ENCODE data around the gene CISD2.
"Not testable (repeated sequence)": the region's sequence is repeated elsewhere in the genome, so short reads cannot be mapped to it uniquely, and the experiment has no call there.

Gene CISD2

DNA sequence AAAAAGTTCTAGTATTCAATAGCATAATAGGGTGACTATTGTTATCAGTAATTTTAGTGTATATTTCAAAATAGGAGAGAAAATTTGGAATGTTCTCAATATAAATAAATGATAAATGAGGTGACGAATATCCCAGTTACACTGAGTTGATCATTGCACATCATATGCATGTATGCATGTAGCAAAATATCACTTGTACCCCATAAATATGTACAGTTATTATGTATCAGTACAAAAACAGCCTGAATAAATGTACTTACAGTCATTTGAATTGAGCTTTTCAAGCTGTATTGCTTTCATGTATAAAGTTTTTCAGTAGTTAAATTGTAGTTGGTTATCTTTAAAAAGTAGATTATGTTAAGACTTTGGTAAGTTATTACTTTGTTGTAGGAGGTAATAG is 12.6 kb downstream of the CISD2 start:
- H3K4me1 ChIP-seq, result no peaks in the 10 kb centered on the region
- no peak overlapping the region for H2AFZ ChIP-seq
- H3K9me3 ChIP-seq (ENCODE audit: control insufficient read depth, low read length), result no peaks in the 10 kb centered on the region
- no peaks in the 10 kb centered on the region for H3K36me3 ChIP-seq (ENCODE audit: control insufficient read depth, insufficient read depth, low read length)
- H3K27me3 ChIP-seq (ENCODE audit: control insufficient read depth, insufficient read depth, low read length), result no peaks in the 10 kb centered on the region
- no peak overlapping the region for H3K9ac ChIP-seq
- H3K4me2 ChIP-seq (ENCODE audit: low read length), result no peak overlapping the region
- H3K4me3 ChIP-seq (ENCODE audit: low read depth, low read length), result no peak overlapping the region
- H3K27ac ChIP-seq, result no peak overlapping the region
- TF ChIP-seq, protein P1, sequence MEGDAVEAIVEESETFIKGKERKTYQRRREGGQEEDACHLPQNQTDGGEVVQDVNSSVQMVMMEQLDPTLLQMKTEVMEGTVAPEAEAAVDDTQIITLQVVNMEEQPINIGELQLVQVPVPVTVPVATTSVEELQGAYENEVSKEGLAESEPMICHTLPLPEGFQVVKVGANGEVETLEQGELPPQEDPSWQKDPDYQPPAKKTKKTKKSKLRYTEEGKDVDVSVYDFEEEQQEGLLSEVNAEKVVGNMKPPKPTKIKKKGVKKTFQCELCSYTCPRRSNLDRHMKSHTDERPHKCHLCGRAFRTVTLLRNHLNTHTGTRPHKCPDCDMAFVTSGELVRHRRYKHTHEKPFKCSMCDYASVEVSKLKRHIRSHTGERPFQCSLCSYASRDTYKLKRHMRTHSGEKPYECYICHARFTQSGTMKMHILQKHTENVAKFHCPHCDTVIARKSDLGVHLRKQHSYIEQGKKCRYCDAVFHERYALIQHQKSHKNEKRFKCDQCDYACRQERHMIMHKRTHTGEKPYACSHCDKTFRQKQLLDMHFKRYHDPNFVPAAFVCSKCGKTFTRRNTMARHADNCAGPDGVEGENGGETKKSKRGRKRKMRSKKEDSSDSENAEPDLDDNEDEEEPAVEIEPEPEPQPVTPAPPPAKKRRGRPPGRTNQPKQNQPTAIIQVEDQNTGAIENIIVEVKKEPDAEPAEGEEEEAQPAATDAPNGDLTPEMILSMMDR (IDR thresholded peaks at IDR 0.05), result no peak
- H3K79me2 ChIP-seq, result peaks cover 11% of the 10 kb centered on the region

DNA sequence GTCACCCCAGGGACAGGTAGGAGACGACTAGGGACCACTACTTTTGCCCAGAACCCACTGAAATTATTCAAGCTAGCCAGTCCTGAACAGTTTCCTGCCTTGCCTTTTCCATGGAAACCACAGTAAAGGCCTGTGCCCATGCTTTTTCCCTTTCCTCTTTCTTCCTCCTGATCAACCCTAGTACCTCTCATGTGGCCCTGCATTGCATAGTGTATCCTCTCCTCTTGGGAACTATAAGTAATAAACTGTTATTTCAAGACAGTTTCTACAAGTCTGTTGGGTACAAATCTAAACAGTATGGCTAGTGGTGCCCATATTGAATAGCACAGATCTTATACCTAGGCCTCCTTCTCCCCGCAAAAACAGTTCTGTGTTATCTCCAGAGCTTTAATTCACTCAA is 14.5 kb downstream of the CISD2 start:
- TF ChIP-seq, protein P1 (IDR thresholded peaks at IDR 0.05), result no peak
- Histone ChIP-seq H3K36me3 (ENCODE audit: control insufficient read depth, insufficient read depth, low read length) (no peaks in the 10 kb centered on the region), H3K4me1 (no peaks in the 10 kb centered on the region), H3K79me2 (no peaks in the 10 kb centered on the region), H3K4me2 (ENCODE audit: low read length) (no peak overlapping the region), H3K4me3 (ENCODE audit: low read depth, low read length) (no peak overlapping the region), H3K9ac (no peak overlapping the region), H3K9me3 (ENCODE audit: control insufficient read depth, low read length) (no peaks in the 10 kb centered on the region), H3K27me3 (ENCODE audit: control insufficient read depth, insufficient read depth, low read length) (no peaks in the 10 kb centered on the region), H2AFZ (no peak overlapping the region), H3K27ac (no peak overlapping the region)

DNA sequence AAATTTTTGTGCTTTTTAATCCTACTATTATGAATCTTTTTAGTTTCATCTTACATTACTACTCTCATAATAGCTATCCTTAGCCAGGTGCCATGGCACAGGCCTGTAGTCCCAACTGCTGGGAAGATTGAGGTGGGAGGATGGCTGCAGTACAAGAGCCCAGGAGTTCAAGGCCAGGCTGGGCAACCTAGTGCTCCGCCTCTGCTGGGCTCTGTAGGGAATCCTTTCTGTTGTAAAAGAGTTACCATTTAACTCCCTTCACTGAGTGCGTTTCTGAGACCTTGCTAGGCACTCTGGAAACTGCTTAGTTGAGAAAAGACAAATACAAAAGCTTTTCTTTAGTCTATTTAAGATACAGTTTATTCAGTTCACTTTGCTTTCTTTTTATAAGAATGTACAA is 19.8 kb downstream of the CISD2 start:
- not testable (repeated sequence) for H3K4me1 ChIP-seq; H3K27ac ChIP-seq; H3K4me2 ChIP-seq (ENCODE audit: low read length); H3K27me3 ChIP-seq (ENCODE audit: control insufficient read depth, insufficient read depth, low read length); H3K4me3 ChIP-seq (ENCODE audit: low read depth, low read length); H3K9ac ChIP-seq; H3K36me3 ChIP-seq (ENCODE audit: control insufficient read depth, insufficient read depth, low read length); H3K9me3 ChIP-seq (ENCODE audit: control insufficient read depth, low read length); H3K79me2 ChIP-seq; H2AFZ ChIP-seq

DNA sequence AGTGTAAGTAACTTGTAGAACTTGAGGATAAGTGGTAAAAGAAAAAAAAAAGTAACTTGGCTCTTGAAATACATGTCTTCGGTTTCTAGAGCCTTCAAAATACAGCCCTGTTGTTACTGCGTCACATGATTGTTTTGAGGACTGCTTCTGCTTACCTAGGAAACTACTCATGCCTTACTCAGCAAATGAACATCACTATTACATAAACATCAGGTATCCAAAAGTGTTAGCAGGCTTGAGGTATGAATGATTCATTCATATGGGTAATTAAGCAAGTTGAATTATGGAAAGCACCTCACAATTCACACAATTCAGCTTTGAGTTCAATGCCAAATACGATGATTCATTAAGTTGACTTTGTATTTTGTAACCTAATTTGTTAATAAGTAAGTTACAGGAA is 21.1 kb downstream of the CISD2 start:
- not testable (repeated sequence) for H3K4me2 ChIP-seq (ENCODE audit: low read length); H3K9ac ChIP-seq; H3K4me1 ChIP-seq; H3K27me3 ChIP-seq (ENCODE audit: control insufficient read depth, insufficient read depth, low read length); H3K27ac ChIP-seq; H3K9me3 ChIP-seq (ENCODE audit: control insufficient read depth, low read length); H3K36me3 ChIP-seq (ENCODE audit: control insufficient read depth, insufficient read depth, low read length); H3K79me2 ChIP-seq; H3K4me3 ChIP-seq (ENCODE audit: low read depth, low read length)
- H2AFZ ChIP-seq, result peak overlapping the region; percentile 17

DNA sequence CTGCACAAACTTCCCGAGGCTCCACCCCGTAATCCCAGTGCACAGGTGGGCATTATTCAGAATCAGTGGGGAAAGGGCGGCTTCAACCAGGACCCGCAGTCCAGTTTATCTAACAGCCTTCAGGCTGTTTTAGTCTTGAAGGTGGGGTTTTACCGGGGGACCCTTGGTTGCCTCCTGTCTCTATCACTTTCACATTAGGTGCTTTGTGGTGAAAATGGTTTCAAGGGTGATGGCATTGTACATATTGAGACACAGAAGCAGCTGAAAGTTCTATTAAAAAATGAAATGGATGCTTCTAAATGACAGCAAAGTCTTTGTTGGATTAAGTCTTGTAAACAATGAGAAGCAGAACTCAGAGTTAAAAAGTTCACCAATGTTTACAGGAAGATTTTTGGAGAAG is 27.8 kb downstream of the CISD2 start:
- H2AFZ ChIP-seq; H3K27ac ChIP-seq; H3K36me3 ChIP-seq (ENCODE audit: control insufficient read depth, insufficient read depth, low read length); H3K79me2 ChIP-seq; H3K4me3 ChIP-seq (ENCODE audit: low read depth, low read length); H3K4me1 ChIP-seq; H3K27me3 ChIP-seq (ENCODE audit: control insufficient read depth, insufficient read depth, low read length); H3K9ac ChIP-seq; H3K4me2 ChIP-seq (ENCODE audit: low read length); H3K9me3 ChIP-seq (ENCODE audit: control insufficient read depth, low read length): not testable (repeated sequence)

DNA sequence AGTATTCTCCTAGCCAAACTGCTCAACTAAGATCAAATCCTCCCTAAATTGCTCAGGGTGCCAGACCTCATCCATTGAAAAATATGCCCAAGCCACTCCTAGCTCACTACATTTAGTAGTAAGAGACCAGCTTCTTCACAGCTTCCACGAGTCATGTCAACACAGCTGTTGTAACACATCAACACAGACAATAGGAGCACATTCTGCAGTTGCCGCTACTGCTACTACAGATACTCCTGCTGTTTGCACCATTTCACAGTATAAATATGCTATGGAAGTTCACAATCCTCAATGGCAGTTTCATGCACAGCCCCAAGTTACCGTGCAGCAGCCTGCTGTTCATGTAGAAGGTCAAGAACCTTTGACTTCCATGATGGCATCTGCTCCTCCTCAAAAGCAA is 28.8 kb downstream of the CISD2 start:
- not testable (repeated sequence) for H3K9me3 ChIP-seq (ENCODE audit: control insufficient read depth, low read length); H3K27me3 ChIP-seq (ENCODE audit: control insufficient read depth, insufficient read depth, low read length); H2AFZ ChIP-seq; H3K9ac ChIP-seq; H3K79me2 ChIP-seq; H3K4me3 ChIP-seq (ENCODE audit: low read depth, low read length); H3K4me2 ChIP-seq (ENCODE audit: low read length); H3K27ac ChIP-seq; H3K36me3 ChIP-seq (ENCODE audit: control insufficient read depth, insufficient read depth, low read length); H3K4me1 ChIP-seq

DNA sequence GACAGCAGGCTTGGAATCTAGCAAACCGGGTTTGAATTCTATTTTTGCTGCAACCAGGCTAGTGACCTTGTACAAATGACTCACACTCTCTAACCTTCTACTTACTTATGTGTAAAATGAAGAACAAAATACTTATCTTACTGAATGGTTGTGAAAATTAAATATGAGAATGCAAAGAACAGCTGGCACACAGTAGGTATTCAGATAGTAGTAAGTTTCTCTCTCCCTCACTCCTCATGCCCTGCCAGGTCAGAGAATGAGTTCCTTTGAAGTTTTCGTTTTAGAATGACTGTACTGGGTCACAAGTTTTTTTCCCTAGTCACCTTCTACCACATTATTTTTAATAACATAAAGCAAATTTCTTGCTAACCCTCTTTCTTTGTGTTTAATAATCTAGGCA is 33.0 kb downstream of the CISD2 start:
- Histone ChIP-seq H3K4me2 (ENCODE audit: low read length) (no peak overlapping the region), H3K27ac (no peak overlapping the region), H3K79me2 (no peaks in the 10 kb centered on the region), H3K4me1 (no peaks in the 10 kb centered on the region), H3K9me3 (ENCODE audit: control insufficient read depth, low read length) (no peaks in the 10 kb centered on the region), H2AFZ (no peak overlapping the region), H3K9ac (no peak overlapping the region), H3K4me3 (ENCODE audit: low read depth, low read length) (no peak overlapping the region), H3K27me3 (ENCODE audit: control insufficient read depth, insufficient read depth, low read length) (no peaks in the 10 kb centered on the region), H3K36me3 (ENCODE audit: control insufficient read depth, insufficient read depth, low read length) (no peaks in the 10 kb centered on the region)
- TF ChIP-seq, protein P1 (IDR thresholded peaks at IDR 0.05), result no peak
